ENCODE data around the gene GOSR2. TPM values are rescaled to one million over a fixed set of nuclear protein-coding genes. Genes with fewer than 3 reads are reported as not detected.

GOSR2 gene
- total RNA-seq, 1 donor from 2014 or later = 60.2 TPM

GRCh38 chr17:46931596-46931995, 8.6 kb downstream of the GOSR2 start:
- no peak for DNase-seq (ENCODE audit: extremely low spot score, unreplicated experiment)
- Mint-ChIP-seq H3K4me3 (no peak overlapping the region), H3K27me3 (no peaks in the 10 kb centered on the region), H3K9me3 (no peaks in the 10 kb centered on the region), H3K36me3 (peaks cover 25% of the 10 kb centered on the region), H3K4me1 (ENCODE audit: unreplicated experiment) (peaks cover 31% of the 10 kb centered on the region), H3K27ac (no peak overlapping the region)
- TF ChIP-seq CTCF (conservative IDR thresholded peaks at IDR 0.05) = no peak

DNA sequence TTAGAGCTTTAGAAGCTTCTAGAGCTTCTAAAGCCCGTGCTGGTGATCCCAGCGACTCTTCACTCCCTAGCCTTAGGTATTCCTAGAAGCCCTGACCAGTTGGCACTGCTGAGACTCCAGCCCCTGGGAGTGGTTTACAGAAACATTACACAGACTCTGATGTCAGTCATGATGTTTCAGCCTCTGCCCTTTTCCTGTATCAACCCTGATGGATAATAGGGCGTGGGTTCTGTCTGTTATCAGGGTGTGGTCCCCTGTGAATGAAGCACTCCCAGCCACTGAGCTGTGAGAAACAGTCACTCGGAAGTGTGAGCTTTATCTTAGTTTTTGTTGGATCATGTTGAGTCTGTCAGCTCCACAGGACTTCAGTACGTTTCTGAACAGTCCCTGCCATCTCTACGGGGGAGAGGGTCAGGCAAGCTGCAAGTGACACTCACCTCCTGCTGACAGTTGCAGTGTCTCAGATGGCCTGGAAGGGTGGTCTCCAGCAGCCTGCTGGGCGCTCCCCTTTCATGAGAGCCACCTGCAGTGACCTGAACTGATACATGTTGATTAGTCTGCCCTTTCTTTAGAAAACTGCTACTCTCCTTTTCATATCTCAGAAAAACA, 12.8 kb downstream of the GOSR2 start:
- H3K9me3 Mint-ChIP-seq = no peaks in the 10 kb centered on the region
- H3K36me3 Mint-ChIP-seq = peaks cover 33% of the 10 kb centered on the region
- H3K4me1 Mint-ChIP-seq (ENCODE audit: unreplicated experiment) = peaks cover 2% of the 10 kb centered on the region
- no peak for TF ChIP-seq CTCF (conservative IDR thresholded peaks at IDR 0.05)
- H3K27me3 Mint-ChIP-seq = no peaks in the 10 kb centered on the region
- no peak for DNase-seq (ENCODE audit: extremely low spot score, unreplicated experiment)
- peak overlapping the region; percentile 46 for H3K27ac Mint-ChIP-seq
- H3K4me3 Mint-ChIP-seq = no peak overlapping the region

GRCh38 chr17:46940692-46941404, 17.9 kb downstream of the GOSR2 start:
- peak overlapping the region; percentile 37 for H3K27ac Mint-ChIP-seq
- peak; percentile 91 for TF ChIP-seq CTCF (conservative IDR thresholded peaks at IDR 0.05)
- peaks cover 3% of the 10 kb centered on the region for H3K27me3 Mint-ChIP-seq
- peaks cover 10% of the 10 kb centered on the region for H3K36me3 Mint-ChIP-seq
- peaks cover 28% of the 10 kb centered on the region for H3K4me1 Mint-ChIP-seq (ENCODE audit: unreplicated experiment)
- no peak overlapping the region for H3K4me3 Mint-ChIP-seq
- DNase-seq (ENCODE audit: extremely low spot score, unreplicated experiment) = peak; percentile 85
- H3K9me3 Mint-ChIP-seq = no peaks in the 10 kb centered on the region

- H3K36me3 Mint-ChIP-seq = peaks cover 10% of the 10 kb centered on the region
- H3K9me3 Mint-ChIP-seq = no peaks in the 10 kb centered on the region
- no peak for DNase-seq (ENCODE audit: extremely low spot score, unreplicated experiment)
- peak overlapping the region; percentile 36 for H3K27ac Mint-ChIP-seq
- no peak overlapping the region for H3K4me3 Mint-ChIP-seq
- TF ChIP-seq CTCF (conservative IDR thresholded peaks at IDR 0.05) = peak; percentile 89
- H3K4me1 Mint-ChIP-seq (ENCODE audit: unreplicated experiment) = peaks cover 28% of the 10 kb centered on the region
- H3K27me3 Mint-ChIP-seq = peaks cover 3% of the 10 kb centered on the region
Measured at GRCh38 chr17:46942441-46943217, 19.7 kb downstream of the GOSR2 start.

- Mint-ChIP-seq H3K27me3 (peaks cover 3% of the 10 kb centered on the region), H3K4me3 (no peak overlapping the region), H3K9me3 (no peaks in the 10 kb centered on the region), H3K27ac (peak overlapping the region; percentile 91), H3K36me3 (peaks cover 10% of the 10 kb centered on the region), H3K4me1 (ENCODE audit: unreplicated experiment) (peaks cover 28% of the 10 kb centered on the region)
- DNase-seq (ENCODE audit: extremely low spot score, unreplicated experiment) = no peak
- no peak for TF ChIP-seq CTCF (conservative IDR thresholded peaks at IDR 0.05)
Measured at GRCh38 chr17:46943218-46943500, 20.2 kb downstream of the GOSR2 start.
